HL-60/S4 treated with phorbol 12-myristate 13-acetate at 8.2 ng/mL for 4 days and 3 days (cell line): ENCODE measurements around the gene HES3.

ENCODE experiments used
- in situ Hi-C: fragments of 300-500 bp; cut with MboI; formaldehyde crosslinking; loops from 2 replicates; pipeline ENCODE4 v1.15.0; 2022; ENCODE audit warnings: low sequenced_read_pairs

HES3 gene, protein sequence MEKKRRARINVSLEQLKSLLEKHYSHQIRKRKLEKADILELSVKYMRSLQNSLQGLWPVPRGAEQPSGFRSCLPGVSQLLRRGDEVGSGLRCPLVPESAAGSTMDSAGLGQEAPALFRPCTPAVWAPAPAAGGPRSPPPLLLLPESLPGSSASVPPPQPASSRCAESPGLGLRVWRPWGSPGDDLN

DNA sequence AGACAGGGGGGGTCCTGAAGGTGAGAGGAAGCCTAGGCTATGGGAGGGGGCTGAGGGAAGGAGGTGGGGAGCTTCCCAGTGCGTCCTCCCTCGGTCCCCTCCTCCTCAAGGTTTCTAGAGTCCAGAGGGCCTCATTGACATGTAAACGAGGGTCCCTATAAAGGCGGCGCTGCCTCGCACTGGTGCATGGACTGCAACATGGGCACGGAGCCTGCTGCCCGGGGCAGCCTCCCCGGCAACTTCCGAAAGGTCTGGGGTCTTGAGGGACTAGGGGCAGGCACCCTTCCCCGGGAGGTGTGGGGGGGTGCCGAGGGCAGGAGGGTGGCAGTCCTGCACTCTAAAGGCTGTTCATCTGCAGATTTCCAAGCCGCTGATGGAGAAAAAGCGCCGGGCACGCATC is at the start of gene HES3:
TSS of gene HES3 (plus strand) at position 187 of the 400 bp plus-strand sequence. CDS start at position 374, 187 bp downstream.
- in situ Hi-C loops = loop anchor here (10.0 kb wide), 1 partner anchor 101 kb away; no protein-coding TSS in a partner anchor

DNA sequence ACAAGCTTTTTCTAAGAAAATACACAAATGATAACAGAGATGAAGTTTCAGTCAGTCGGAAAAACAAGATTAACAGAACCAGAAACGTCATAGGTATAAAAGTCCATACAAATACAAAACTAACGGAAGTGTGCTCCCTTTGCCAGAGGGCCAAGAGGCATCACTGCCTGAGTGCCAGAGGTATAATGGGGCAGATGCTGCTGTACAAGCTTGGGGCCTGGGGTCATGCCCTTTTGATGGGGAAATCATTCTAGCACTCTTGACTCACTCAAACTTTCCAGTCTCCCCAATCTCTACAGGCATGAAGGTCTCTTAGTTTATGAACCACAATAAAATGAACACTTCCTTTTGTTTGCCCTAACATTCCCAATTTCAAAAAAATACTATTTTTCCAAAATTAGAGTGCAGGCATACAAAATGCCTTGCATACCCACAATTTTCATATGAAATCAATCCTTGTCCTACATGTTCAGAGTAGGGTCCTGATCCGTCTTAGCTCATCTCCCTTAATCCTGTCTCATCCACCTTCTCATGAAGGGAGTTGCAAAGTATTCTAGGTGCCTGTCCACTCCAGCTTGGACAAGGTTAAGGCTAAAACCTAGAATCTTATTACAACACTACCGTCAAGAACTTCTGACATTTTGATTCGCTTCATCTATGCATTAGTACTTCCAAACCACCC is 46.1 kb upstream of the HES3 start:
- in situ Hi-C loops = no loop called here

DNA sequence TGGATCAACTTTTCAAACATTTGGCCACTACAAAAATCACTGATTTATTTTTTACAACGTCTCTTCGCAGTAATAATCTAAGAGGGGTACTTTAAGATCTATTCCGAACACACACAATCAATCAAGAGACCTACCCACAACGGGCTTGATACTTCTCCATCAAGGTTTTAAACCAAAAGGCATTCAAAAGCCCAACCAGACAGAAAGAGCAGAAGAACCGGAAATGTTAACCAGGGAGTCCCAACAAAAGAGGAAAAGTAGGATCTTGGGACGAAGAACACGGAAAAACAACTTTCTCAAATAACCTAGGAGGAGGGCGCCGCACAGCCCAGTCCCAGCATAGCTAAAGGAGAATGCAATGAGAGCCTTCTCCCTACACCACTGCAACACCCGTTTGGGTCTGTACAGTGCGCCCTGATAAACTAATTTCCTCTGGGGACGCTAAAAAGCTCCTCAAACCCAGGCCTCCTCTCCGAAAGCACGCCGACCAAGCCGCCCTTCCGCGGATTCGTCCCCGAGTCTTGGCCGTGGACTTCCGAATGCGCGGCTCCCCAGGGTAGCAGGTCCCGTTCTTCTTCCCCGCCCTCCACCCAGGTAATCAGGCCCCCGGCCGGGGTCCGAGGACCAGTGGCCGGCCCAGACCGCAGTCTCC is 45.2 kb upstream of the HES3 start:
- in situ Hi-C loops = no loop called here

DNA sequence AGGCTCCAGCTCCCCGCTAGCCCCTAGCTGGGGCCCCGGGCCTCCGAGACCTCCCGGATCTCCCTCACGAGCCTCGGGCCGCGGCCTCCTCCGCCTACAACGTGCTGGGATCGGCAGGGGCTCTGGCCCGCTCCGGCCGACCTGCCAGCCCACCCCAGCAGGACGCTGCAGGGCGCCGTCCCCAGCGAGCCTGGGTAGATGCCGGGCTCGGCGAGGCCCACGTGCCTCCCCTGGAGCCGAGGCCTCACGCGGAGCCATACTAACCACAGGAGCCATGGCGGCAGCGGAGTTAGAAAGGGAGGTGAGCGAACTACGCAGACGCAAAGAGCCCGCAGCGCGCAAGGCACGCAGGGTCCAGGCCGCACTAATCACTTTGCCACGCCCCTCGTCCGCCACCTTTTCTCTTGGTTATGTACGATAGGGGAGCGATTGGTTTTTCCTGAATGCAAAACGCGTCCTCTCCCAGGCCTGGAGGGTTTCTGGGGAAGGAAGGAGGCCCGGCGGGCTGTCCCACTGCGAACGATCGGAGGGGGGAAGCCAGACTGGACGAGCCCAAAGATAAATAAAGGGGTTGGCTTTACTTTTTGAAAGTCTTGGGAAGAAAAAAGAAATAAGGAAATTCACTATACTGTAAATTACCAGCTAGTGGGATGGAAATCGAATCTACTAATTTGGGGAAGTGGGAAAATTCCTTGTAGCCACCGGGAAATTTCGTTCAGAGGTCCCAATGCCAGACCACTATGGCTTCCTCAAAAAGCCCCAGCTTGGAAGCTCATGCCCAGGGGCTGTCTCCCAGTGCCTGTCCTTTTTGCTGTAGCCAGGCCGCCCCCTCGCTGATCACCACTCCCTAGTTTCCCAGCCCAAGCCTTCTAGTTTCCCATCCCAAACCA is 44.4 kb upstream of the HES3 start, which contains the start of gene RPL22:
TSS of gene RPL22 (minus strand) at position 298 of the 890 bp plus-strand sequence. CDS start at position 276, 22 bp downstream.
- in situ Hi-C loops = no loop called here

DNA sequence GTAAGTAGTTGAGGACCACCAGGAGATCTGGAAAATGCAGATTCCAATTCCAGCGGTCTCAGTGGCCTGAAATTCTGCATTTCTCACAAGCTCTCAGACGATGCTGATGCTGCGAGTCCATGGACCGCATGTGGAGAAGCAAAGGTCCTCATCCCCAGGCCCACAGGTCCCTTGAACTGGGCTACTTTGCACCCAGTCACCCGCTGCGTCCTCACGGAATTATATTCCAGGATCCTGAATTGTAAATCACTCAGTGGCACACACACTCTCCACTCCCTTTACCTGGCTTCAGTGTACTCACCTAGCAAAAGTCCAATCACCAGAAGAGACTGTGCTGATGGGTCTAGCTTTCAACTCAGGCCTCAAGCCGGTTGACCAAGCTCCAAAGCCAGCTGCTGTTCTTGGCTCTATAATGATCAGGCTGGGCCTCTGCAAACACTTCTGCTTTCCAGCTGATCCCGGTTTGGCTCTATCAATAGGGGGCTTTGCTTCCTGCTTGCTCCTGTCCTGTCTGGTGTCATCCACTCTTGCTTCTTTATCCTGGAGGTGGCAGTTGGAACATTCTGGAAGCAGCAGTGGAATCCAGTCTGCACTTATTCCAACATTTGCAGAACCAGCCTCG is 43.7 kb upstream of the HES3 start:
- in situ Hi-C loops = no loop called here

DNA sequence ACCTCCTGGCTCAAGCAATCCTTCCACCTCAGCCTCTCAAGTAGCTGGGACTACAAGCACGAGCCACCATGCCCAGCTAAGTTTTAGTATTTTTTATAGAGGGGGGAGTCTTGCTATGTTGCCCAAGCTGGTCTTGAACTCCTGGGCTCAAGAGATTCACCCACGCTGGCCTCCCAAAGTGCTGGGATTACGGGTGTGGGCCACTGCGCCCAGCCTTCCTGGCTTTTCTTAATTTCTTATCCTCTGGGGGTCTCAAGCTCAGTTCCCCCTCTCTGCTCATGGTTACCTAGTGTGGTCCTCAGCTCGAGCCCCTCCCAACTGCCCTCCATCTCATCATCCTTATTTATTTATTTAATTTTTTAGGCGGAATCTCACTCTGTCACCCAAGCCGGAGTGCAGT is 41.7 kb upstream of the HES3 start:
- in situ Hi-C loops = no loop called here

DNA sequence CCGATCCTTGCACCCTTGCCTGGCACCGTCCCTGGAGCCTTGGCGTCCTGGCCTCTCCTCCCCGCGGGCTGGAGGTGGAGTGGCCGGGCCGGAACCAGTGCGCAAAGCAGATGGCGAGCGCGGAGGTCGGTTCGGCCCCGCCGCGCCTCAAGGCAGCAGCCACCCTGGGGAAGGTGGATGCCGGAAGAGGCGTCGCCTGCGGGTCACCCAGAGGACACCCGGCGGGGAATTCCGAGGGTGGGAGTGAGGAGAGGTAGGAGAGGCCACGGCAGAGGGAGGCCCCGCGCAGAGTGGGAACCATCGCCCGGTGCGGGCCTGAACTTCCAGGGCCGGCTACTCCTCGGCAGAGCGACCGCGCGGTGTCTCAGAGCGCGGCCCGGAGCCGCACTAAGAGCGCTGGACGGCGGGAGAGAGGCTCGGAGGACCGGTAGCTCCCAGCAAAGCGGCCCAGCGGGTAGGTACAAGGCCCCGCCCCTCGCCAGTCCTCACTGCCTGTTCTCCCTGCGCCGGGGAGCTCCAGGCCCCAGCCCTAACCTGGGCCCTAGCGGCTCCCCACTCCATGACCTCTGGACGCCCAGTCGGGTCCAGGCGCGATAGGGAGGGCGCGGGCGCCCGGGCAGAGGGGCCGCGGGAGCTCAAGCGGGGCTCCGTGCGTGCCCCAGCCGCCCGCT is 38.0 kb upstream of the HES3 start, which contains the start of gene RNF207:
TSS of gene RNF207 (plus strand) at position 271 of the 671 bp plus-strand sequence. CDS start 417 bp downstream, outside the sequence.
- in situ Hi-C loops = no loop called here

DNA sequence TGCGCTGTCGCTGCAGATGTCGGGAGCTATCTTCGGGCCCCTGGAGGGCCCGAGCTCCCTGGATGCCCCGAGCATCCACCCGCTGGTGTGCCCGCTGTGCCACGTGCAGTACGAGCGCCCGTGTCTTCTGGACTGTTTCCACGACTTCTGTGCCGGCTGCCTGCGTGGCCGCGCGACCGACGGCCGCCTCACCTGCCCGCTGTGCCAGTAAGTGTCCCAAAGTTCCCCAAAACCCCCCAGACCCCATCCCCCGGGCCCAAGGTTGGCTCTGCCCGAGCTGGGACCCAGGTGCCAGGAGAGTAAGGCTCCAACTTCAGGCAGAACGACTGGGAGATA is 37.5 kb upstream of the HES3 start:
- in situ Hi-C loops = no loop called here

DNA sequence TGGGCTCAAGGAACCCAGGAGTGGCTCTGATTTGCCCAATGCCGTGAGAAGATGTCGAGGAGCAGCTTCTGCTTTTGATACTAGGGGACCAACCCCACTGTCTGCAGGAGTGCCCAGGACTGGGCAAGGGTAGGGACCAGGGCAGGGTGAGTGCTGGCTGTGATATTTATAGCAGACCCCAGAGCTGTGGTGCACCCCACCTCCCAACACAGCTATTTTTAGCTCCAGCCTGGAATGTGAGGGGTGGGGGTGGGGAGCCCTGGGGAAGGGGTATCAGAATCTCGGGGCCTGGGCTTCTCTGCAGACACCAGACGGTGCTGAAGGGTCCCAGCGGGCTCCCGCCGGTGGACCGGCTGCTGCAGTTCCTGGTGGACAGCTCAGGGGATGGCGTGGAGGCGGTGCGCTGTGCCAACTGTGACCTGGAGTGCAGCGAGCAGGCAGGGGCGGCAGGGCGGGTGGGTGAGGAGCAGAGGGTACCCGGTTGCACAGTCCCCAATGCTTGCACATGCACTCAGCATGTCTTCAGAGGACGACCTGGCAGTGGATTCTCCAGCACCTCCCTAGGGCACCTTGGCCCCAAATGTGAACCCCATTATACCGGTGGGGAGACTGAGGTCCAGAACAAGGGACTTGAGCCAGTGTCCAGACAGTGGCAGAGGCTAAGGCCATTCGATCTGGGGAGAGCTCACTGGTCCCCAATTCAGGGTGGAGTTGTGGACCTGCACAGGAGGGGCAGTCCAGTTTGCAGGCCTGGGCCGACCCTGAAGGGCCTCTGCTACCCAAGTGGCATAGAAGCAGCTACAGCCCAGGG is 36.7 kb upstream of the HES3 start:
- in situ Hi-C loops = no loop called here

DNA sequence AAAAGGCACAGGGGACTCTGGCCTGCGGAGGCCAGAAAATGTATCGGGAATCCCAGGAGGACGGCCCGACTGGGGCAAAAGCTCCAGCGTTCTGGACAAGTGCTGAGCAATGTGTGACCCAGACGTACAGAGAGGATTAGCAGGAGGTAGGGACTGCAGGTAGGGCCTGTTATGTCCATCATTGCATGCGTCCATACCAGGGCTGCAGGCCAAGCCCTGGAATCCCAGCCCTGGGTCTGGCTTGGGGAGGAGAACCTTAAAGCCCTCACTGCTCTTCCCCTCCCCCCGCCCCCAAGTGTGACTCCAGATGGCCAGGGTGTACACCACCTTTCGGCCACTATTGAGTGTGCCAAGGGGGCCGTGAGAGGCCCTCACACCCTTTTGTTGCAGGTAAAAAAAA is 36.1 kb upstream of the HES3 start:
- in situ Hi-C loops = no loop called here

DNA sequence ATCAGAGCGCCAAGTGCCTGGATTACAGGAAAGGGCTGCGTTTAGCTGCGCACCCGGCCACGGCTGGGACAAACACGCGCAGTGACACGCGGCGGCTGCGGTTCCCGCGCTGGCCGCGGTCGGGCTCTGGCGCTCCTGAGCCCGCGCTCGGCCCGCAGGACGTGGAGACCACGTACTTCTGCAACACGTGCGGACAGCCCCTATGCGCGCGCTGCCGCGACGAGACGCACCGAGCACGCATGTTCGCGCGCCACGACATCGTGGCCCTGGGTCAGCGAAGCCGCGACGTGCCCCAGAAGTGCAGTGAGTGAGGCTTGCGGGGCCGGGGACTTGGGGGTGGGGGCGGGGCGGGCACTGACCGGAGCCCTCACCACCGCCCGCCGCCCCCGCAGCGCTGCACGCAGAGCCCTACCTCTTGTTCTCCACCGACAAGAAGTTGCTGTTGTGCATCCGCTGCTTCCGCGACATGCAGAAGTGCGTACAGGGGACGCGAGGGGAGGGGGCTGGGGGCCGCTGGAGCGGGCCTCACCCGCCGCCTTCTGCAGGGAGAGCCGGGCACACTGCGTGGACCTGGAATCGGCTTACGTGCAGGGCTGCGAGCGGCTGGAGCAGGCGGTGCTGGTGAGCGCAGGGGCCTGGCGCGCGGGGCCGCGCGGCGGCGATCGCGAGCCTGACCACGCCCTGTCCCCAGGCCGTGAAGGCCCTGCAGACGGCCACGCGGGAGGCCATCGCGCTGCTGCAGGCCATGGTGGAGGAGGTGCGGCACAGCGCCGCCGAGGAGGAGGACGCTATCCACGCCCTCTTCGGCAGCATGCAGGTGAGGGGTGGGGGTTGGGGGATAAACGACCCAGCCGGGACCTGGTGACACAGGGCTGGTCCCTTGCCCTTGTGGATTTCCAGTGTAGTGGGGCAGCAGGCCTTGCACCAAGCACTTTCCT is 35.0 kb upstream of the HES3 start:
- in situ Hi-C loops = no loop called here

DNA sequence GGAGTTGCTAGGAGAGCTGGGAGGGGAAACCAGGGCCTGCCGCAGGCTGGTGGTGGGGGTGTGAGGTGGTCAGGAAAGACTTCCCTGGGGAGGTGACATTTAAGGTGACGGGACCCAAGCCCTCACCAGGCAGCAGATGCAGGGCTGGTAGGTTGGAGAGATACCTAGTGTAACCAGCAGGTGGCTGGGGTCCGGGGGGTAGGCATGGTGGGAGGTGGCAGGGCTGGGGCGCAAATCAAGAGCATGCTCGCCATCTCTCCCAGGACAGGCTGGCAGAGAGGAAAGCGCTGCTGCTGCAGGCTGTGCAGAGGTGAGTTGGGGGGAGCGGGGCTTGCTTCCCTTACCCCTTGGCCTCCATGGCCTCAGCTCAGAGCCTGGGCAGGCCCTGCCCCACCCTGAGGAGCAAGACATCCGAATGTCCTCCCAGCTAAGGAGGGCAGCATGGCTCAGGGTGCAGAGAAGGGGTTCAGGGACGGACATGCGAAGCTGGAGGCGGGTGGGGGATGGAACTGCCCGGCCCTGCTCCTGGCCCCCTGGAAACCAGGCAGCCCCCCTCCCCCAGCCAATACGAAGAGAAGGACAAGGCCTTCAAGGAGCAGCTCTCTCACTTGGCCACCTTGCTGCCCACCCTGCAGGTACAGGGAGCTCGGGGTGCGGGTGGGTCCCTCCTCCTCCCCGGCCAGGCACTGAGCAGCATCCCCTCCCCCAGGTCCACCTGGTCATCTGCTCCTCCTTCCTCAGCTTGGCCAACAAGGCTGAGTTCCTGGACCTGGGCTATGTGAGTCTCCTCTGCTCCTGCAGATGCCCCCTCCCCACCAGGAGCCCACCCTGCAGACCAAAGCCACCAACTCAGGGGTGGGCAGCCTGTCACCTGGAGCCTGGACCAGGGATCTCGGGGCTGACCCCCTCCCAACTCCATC is 34.1 kb upstream of the HES3 start:
- in situ Hi-C loops = no loop called here

DNA sequence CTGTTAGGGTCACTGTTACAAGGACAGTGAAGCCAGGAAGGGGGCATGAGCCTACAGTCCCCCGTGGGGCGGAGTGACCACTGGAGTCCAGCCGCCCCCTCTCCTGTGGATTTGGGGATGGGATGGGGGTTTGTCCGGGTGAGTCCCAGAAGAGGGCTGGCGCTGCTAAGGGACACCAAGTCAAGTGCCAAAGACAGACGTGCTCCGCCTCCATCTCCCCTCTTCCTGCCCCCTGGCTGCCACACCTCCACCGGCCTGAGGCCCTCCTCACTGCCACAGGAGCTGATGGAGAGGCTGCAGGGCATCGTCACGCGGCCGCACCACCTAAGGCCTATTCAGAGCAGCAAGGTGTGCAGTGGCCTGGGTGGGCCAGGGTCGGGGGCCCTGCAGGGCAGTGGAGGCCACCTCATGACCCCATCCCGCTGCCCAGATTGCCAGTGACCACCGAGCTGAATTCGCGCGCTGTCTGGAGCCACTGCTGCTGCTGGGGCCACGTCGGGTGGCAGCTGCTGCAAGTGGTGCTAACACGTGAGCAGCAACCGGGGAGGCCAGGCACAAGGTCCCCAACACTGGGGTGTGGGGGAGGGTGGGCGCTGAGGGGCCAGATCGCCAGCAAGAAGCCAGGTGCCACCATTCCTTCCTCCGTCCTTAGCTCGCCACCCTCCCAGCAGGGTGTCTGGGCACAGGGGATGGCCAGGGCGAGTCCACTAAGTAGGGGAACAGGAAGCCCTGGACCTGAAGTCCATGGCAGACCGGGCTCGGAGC is 33.2 kb upstream of the HES3 start:
- in situ Hi-C loops = no loop called here

DNA sequence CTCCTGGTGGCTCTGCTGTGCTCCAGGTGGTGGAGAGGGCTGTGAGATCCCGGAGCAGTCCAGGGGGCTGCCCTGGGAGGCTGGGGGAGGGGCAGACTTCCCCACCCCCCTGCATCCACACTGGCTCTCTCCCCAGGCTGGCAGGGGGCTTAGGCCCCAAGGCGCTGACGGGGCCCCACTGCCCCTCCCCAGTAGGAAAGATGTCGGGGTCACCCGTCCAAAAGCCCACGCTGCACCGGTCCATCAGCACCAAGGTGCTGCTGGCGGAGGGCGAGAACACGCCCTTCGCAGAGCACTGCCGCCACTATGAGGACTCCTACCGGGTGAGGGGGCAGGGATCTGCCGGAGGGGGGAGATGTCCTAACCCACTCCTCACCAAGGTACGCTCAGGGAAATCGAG is 32.2 kb upstream of the HES3 start:
- in situ Hi-C loops = no loop called here

DNA sequence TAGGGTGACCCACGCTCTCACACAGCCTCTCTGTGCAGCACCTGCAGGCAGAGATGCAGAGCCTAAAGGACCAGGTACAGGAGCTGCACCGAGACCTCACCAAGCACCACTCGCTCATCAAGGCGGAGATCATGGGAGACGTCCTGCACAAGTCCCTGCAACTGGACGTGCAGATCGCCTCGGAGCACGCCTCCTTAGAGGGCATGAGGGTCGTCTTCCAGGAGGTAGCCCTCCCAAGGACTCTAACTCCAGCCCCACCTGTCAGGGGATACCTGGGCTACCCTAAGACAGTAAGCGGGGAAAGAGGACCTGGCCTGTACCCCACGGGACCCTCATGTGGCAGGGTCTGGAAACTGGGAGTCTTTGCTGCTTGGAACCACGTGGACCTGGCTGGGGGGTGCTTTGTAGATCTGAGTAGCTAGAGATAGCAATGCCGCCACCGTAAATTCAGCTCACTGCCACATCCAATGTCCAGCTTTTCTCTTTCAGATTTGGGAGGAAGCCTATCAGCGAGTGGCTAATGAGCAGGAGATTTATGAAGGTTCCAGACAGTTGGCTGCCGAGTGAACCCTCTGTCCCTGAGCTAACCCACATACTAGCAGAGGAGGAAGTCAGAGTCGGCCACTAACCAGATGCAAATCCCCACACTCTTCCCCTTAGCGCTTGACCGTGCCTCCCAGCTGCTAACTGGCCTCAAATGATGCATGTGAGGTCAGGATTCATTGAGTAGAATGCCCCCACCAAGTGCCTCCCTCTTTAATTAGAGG is 31.6 kb upstream of the HES3 start:
- in situ Hi-C loops = no loop called here
